SU-DHL-6 (cell line): ENCODE data around the gene INTS15.

ENCODE experiments used
- H2AFZ ChIP-seq: fragments of 200-600 bp; sonication (generic); 2 replicates; pipeline ENCODE4 v1.6.1; 2014; ENCODE audit warnings: low read depth, mild to moderate bottlenecking, moderate library complexity, mixed read lengths, antibody characterized with exemption, low read length; ENCODE audit not compliant: severe bottlenecking
- H3F3A ChIP-seq: fragments of 200-600 bp; shearing (Covaris generic); 2 replicates; pipeline ENCODE4 v1.6.0; 2016; ENCODE audit warnings: antibody characterized with exemption, mild to moderate bottlenecking; ENCODE audit not compliant: insufficient read depth
- H3K27ac ChIP-seq: fragments of 200-600 bp; sonication (generic); 2 replicates; pipeline ENCODE4 v1.5.1; 2016; ENCODE audit warnings: low read depth, mild to moderate bottlenecking, low read length, moderate library complexity, mixed read lengths
- H3K27me3 ChIP-seq: fragments of 200-600 bp; sonication (generic), shearing (Covaris generic); 2 replicates; pipeline ENCODE4 v1.6.0; 2014; ENCODE audit warnings: mild to moderate bottlenecking, low read length
- H3K36me3 ChIP-seq: fragments of 200-600 bp; sonication (generic); 2 replicates; pipeline ENCODE4 v1.6.1; 2014; ENCODE audit warnings: mild to moderate bottlenecking, low read length, mixed read lengths
- H3K4me2 ChIP-seq: fragments of 300-600, 200-600 bp; shearing (Covaris generic), sonication (generic); 2 replicates; pipeline ENCODE4 v1.6.0; 2014; ENCODE audit warnings: low read length, low read depth, mild to moderate bottlenecking; ENCODE audit not compliant: poor library complexity, severe bottlenecking
- H3K4me3 ChIP-seq: fragments of 200-600 bp; sonication (generic); 2 replicates; pipeline ENCODE4 v1.5.1; 2014; ENCODE audit warnings: antibody characterized with exemption, low read length, mild to moderate bottlenecking, mixed read lengths; ENCODE audit not compliant: insufficient read depth, poor library complexity, severe bottlenecking
- H3K79me2 ChIP-seq: fragments of 200-600 bp; sonication (generic); 2 replicates; pipeline ENCODE4 v1.6.1; 2014; ENCODE audit warnings: mild to moderate bottlenecking, low read length, moderate library complexity; ENCODE audit not compliant: insufficient read depth
- H3K9ac ChIP-seq: fragments of 200-600 bp; sonication (generic); 2 replicates; pipeline ENCODE4 v1.7.0; 2014; ENCODE audit warnings: mild to moderate bottlenecking, low read length
- H3K9me2 ChIP-seq: fragments of 200-600 bp; sonication (generic); replicated peaks from 2 replicates; pipeline ENCODE4 v1.6.1; 2014; ENCODE audit warnings: low read length; ENCODE audit not compliant: insufficient read depth
- H3K9me3 ChIP-seq: fragments of 200-600 bp; sonication (generic); 2 replicates; pipeline ENCODE4 v1.6.1; 2014; ENCODE audit warnings: low read length, mixed read lengths; ENCODE audit not compliant: insufficient read depth
- H4K20me1 ChIP-seq: fragments of 200-600 bp; sonication (generic); 2 replicates; pipeline ENCODE4 v1.6.1; 2014; ENCODE audit warnings: low read depth, mild to moderate bottlenecking, antibody characterized with exemption, low read length, moderate library complexity, mixed read lengths
- EZH2phosphoT487 ChIP-seq: fragments of 200-600 bp; sonication (generic), shearing (Covaris generic); conservative IDR thresholded peaks from 2 replicates; pipeline ENCODE4 v1.6.1; 2018; ENCODE audit warnings: mild to moderate bottlenecking, antibody characterized with exemption, low read length, moderate library complexity, mixed read lengths
- TF ChIP-seq, protein P1 (sequence below): fragments of 200-600 bp; sonication (generic); IDR thresholded peaks from one replicate; pipeline ENCODE4 v1.5.1; 2017; ENCODE audit warnings: antibody characterized with exemption, mild to moderate bottlenecking, low read length, moderate library complexity; ENCODE audit not compliant: insufficient read depth, poor library complexity, severe bottlenecking

Gene INTS15

DNA sequence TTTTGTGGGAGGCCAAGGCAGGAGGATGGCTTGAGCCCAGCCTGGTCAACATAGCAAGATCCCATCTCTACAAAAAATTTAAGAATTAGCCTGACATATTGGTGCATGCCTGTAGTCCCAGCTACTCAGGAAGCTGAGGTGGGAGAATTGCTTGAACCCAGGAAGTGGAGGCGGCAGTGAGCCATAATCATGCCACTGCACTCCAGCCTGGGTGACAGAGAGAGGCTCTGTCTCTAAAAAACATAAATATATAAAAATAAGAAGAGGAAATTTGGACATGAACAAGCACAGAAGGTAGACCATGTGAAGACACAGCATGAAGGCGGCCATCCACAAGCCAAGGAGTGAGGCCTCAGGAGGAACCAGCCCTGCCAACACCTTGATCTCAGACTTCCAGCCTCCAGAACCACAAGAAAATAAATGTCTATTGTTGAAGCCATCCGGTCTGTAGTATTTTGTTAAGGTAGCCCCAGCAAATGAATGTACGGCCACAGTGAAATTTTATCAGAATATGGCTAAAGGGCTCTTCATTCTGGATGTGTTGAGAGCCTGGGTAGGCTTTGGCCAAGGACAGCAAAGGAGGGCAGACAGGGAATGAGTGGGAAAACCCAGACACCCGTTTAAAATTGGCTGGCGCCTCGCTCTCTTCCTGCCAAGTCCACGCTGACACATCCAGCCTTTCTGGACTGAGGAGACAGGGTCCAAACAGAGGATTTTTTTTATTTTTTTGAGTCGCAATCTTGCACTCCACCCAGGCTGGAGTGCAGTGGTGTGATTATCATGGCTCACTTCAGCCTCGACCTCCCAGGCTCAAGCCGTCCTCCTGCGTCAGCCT lies 25.7 kb upstream of the INTS15 start:
- Histone ChIP-seq H3K27me3 (no peaks in the 10 kb centered on the region), H3K9ac (no peak overlapping the region), H3K27ac (no peak overlapping the region), H3K4me2 (no peak overlapping the region), H3F3A (no peaks in the 10 kb centered on the region), H4K20me1 (no peaks in the 10 kb centered on the region), H3K36me3 (no peaks in the 10 kb centered on the region), H3K9me2 (no peaks in the 10 kb centered on the region), H2AFZ (no peak overlapping the region), H3K79me2 (no peaks in the 10 kb centered on the region), H3K4me3 (no peak overlapping the region), H3K9me3 (no peaks in the 10 kb centered on the region)
- no peak for TF ChIP-seq EZH2phosphoT487
- TF ChIP-seq, protein P1, sequence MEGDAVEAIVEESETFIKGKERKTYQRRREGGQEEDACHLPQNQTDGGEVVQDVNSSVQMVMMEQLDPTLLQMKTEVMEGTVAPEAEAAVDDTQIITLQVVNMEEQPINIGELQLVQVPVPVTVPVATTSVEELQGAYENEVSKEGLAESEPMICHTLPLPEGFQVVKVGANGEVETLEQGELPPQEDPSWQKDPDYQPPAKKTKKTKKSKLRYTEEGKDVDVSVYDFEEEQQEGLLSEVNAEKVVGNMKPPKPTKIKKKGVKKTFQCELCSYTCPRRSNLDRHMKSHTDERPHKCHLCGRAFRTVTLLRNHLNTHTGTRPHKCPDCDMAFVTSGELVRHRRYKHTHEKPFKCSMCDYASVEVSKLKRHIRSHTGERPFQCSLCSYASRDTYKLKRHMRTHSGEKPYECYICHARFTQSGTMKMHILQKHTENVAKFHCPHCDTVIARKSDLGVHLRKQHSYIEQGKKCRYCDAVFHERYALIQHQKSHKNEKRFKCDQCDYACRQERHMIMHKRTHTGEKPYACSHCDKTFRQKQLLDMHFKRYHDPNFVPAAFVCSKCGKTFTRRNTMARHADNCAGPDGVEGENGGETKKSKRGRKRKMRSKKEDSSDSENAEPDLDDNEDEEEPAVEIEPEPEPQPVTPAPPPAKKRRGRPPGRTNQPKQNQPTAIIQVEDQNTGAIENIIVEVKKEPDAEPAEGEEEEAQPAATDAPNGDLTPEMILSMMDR = no peak

GRCh38 chr7:6565655-6566054 lies 24.2 kb upstream of the INTS15 start:
- no peaks in the 10 kb centered on the region for H3K27me3 ChIP-seq
- H4K20me1 ChIP-seq = no peaks in the 10 kb centered on the region
- H3K4me3 ChIP-seq = no peak overlapping the region
- H3K79me2 ChIP-seq = no peaks in the 10 kb centered on the region
- H3K9ac ChIP-seq = no peak overlapping the region
- H3K9me2 ChIP-seq = no peaks in the 10 kb centered on the region
- H3K4me2 ChIP-seq = no peak overlapping the region
- no peak overlapping the region for H3K27ac ChIP-seq
- no peaks in the 10 kb centered on the region for H3K9me3 ChIP-seq
- TF ChIP-seq EZH2phosphoT487 = no peak
- TF ChIP-seq, protein P1 = no peak
- H3K36me3 ChIP-seq = no peaks in the 10 kb centered on the region
- H3F3A ChIP-seq = no peaks in the 10 kb centered on the region
- H2AFZ ChIP-seq = no peak overlapping the region

- Histone ChIP-seq H3K79me2 (no peaks in the 10 kb centered on the region), H3F3A (no peaks in the 10 kb centered on the region), H3K9me2 (no peaks in the 10 kb centered on the region), H3K4me3 (no peak overlapping the region), H3K9me3 (no peaks in the 10 kb centered on the region), H3K36me3 (no peaks in the 10 kb centered on the region), H3K4me2 (no peak overlapping the region), H3K9ac (no peak overlapping the region), H3K27ac (no peak overlapping the region), H3K27me3 (no peaks in the 10 kb centered on the region), H2AFZ (no peak overlapping the region), H4K20me1 (no peaks in the 10 kb centered on the region)
- no peak for TF ChIP-seq EZH2phosphoT487
- TF ChIP-seq, protein P1 = no peak
Measured at GRCh38 chr7:6567886-6568285, 21.9 kb upstream of the INTS15 start.
